Hepatocyte (in vitro differentiated cells): Measurements from ENCODE around the gene ARPP21.

ENCODE experiments used
- EZH2 ChIP-seq: fragments of 200-600 bp; sonication (generic); IDR thresholded peaks from 2 replicates; pipeline ENCODE4 v1.6.1; 2016; ENCODE audit warnings: antibody characterized with exemption, mild to moderate bottlenecking, borderline replicate concordance
- EZH2phosphoT487 ChIP-seq: fragments of 200-600 bp; sonication (generic); IDR thresholded peaks from one replicate; pipeline ENCODE4 v1.6.1; 2018; ENCODE audit warnings: antibody characterized with exemption, mild to moderate bottlenecking, low read depth, moderate library complexity; ENCODE audit not compliant: unreplicated experiment, severe bottlenecking
- TF ChIP-seq, protein P1 (sequence below): fragments of 200-600 bp; sonication (generic); IDR thresholded peaks from 2 replicates; pipeline ENCODE4 v1.5.1; 2016; ENCODE audit warnings: antibody characterized with exemption, mild to moderate bottlenecking; ENCODE audit not compliant: poor library complexity

- TF ChIP-seq, protein P1, sequence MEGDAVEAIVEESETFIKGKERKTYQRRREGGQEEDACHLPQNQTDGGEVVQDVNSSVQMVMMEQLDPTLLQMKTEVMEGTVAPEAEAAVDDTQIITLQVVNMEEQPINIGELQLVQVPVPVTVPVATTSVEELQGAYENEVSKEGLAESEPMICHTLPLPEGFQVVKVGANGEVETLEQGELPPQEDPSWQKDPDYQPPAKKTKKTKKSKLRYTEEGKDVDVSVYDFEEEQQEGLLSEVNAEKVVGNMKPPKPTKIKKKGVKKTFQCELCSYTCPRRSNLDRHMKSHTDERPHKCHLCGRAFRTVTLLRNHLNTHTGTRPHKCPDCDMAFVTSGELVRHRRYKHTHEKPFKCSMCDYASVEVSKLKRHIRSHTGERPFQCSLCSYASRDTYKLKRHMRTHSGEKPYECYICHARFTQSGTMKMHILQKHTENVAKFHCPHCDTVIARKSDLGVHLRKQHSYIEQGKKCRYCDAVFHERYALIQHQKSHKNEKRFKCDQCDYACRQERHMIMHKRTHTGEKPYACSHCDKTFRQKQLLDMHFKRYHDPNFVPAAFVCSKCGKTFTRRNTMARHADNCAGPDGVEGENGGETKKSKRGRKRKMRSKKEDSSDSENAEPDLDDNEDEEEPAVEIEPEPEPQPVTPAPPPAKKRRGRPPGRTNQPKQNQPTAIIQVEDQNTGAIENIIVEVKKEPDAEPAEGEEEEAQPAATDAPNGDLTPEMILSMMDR: no peak
- TF ChIP-seq EZH2 (no peak), EZH2phosphoT487 (no peak)
Measured at GRCh38 chr3:35723480-35724097, 84.3 kb downstream of the ARPP21 start.
